Umbilical cord (tissue), 2 donors: ENCODE results near the gene FN3K. TPM values are rescaled to one million over a fixed set of nuclear protein-coding genes. Genes with fewer than 3 reads are reported as not detected.

Source experiments
- DNase-seq: peaks from one replicate; pipeline ENCODE4 v3.0.0-alpha.2; 2015; ENCODE audit warnings: low spot score
- total RNA-seq: library from RNA; depleted of rRNA; stranded (reverse); fragments of >200 nt; gene quantifications from one replicate; pipeline ENCODE4 v1.2.3, GENCODE V29; 2014; ENCODE audit warnings: low replicate concordance; ENCODE audit not compliant: insufficient read depth

Gene FN3K
- 3.4 TPM for total RNA-seq

DNA sequence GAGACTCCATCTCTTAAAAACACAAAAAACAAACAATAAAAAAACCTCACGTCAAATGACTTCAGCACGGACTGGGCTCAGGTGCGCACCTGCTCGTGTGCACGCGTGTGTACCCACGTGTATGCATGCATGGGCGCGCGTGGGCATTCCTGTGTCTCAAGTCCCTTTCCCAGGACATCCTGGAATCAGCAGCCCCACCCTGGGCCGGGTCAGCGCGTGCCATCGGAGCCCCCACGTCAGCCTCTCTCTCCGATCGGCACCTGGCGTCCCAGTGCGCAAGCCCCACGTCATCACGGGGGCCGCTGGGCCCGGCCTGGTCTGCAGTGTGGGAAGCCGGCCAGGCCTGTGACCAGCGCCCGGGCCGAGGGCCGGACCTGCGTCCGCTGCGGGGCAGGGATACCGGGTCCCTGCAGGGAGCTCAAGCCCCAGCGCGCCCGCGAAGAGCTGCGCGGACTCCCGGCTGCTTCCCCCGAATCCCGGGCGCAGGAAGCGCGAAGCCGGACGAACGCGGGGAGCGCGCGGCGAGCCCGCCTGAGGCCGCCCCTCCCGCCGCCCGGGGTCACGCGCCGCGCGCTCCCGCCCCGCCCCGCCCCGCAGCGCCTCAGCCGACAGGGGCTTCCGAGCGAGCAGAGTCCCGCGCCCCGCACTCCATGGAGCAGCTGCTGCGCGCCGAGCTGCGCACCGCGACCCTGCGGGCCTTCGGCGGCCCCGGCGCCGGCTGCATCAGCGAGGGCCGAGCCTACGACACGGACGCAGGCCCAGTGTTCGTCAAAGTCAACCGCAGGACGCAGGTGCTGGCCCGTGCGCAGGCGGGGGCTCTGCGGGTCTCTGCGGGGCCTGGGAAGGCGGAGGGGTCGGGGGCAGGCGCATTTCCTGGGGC, at the start of gene FN3K:
FN3K (plus strand) TSS at position 629 of the 880 bp plus-strand sequence; CDS start at position 651, 22 bp downstream.
- peak; percentile 59 for DNase-seq

DNA sequence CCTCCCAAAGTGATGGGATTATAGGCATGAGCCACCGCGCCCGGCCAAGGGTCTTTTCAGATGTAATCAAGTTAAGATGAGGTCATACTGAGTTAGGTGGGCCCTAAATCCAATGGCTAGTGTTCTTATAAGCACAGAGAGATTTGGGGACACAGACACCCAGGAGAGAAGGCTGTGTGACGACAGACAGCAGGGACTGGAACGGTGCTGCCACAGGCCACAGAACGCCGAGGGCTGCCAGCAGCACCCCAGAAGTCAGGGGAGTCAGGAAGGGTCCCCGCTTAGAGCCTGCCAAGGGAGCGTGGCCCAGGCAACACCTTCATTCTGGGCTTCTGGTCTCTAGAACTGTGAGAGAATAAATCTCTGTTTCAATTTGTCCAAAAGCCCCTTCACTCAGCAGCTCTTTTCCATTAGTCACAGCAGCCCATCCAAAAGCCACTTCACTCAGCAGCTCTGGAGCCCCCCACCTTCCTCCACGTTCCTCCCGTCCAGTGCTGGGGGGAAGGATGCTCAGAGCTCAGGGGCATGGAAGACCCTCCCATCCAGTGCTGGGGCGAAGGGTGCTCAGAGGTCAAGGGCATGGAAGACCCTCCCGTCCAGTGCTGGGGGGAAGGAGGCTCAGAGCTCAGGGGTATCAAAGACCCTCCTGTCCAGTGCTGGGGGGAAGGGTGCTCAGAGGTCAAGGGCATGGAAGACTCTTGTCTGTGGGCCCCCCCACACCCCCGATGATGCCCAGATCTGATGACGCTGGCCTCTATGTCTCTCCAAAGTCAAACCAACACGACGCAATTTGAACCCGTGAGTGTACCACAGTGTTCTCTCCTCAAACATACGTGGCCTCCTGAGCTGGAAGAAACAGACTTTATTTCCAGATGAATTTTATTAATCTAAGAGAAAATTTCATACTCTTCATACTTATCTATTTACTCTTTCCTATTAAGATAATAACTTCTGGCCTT, 48.8 kb upstream of the FN3K start:
- no peak for DNase-seq

DNA sequence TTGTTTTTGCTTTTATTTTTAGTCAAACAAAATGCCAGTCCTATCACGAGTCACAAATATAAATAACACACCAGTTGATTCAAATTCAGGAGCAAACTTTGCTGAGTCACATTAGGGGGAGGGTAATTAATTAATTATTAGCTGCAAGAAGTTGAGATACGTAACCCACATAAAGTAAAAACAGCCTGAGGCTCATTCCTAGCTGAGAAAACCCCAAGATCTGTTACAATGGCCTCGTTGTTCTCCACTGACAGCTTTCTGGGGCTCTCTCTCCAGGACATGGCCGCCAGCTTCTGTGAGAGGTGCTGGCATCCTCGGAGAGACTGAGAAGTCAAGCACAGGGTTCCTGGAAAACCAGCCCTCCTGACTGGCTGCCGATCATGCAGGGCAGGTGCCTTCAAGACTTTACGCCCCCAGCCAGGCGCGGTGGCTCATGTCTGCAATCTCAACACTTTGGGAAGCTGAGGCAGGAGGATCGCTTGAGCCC, 48.0 kb upstream of the FN3K start:
- no peak for DNase-seq

DNA sequence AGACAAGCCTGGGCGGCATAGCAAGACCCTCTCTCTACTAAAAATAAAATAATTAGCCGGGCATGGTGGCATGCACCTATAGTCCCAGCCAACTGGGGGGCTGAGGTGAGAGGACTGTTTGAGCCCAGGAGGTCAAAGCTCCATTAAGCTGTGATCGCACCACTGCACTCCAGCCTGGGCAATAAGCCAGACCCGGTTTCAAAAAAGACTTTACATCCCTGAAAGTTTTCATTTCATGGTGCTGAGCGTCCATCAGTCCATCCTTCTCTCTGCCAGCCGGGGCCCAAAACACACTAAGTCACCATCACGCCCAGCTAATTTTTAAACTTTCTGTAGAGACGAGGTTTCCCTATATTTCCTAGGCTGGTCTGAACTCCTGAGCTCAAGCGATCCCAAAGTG, 47.5 kb upstream of the FN3K start:
- no peak for DNase-seq

DNA sequence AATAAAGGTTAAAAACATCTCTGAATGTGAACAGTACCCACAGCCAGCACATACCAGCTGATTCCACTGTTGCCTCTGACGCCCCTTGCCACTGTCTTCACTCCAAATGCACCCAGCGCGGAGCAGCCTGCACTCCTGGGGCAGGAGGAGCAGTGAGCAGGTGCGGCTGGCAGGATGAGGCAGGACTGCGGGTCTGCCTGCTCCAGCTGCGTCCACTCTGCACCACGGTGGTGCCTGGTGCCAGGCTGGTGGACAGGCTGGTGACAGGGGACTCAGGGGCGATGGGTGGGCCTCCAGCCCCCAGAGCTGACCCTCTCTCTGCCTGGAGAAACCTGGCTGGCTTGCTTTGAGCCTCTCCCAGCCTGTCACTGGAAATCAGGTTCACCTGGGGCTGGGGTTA, 46.3 kb upstream of the FN3K start:
- no peak for DNase-seq

DNA sequence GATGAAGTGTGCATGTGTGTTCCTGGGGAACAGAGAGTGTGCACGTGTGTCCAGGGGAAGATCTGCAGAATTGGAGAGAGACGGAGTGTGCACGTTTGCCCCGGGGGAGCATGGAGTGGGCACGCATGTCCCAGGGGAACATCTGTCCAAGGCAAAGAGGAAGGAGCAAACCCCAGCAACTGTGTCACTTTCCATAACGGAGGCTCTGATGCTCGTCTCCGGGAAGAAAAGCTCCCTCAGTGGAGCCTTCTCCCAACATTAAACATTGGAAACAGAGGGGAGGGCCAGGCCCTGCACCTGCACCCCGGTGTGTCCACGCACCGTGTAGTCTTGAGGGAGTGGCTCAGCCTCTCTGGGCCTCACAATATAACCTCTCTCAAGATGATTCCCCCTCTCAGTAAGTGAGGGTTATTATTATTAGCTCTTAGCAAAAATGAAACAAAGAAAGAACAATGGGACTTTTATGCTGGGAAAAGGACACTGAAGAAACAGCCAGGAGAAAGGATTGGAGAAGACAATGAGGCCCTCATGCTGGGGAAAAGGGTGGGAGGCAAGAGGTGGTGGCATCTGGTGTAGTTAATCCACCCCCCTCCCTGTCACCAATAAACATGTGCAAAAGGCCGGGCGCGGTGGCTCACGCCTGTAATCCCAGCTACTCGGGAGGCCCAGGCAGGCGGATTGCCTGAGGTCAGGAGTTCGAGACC, 44.5 kb upstream of the FN3K start:
- DNase-seq, result no peak

DNA sequence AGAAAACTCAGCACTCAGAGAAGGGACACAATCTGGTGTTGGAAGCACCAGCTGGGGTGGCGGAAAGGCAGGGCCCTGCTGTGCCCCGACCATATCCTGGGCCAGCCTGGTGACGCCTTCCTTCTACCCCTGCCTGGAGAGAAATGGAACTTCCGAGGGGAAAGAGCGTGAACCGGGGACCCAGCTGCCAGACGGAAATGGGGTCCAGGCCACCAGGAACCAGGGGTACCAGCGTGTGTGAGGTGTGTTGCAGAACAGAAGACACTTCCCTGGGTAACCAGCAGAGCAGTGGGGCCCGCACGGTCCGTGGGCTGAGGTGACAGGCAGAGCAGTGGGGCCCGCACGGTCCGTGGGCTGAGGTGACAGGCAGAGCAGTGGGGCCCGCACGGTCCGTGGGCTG, 43.7 kb upstream of the FN3K start:
- no peak for DNase-seq

DNA sequence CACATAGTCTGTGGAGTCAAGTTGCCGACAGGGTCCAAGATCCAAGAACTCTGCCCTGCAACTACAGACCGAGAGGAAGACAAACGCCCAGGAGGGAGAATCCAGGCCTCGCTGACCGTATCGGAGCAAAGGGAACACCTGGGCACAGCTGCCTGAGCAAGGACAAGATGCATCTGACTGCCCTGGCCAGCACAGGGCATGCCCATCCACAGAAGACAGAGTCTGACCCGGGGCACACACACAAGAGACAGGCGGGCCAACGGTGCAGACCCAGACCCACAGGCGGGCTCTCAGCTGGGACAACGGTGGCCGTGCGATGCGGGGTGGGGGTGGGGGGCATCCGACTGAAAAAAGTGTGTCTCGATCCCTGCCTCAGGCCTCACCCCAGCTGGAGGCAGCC, 43.1 kb upstream of the FN3K start:
- DNase-seq, result no peak

DNA sequence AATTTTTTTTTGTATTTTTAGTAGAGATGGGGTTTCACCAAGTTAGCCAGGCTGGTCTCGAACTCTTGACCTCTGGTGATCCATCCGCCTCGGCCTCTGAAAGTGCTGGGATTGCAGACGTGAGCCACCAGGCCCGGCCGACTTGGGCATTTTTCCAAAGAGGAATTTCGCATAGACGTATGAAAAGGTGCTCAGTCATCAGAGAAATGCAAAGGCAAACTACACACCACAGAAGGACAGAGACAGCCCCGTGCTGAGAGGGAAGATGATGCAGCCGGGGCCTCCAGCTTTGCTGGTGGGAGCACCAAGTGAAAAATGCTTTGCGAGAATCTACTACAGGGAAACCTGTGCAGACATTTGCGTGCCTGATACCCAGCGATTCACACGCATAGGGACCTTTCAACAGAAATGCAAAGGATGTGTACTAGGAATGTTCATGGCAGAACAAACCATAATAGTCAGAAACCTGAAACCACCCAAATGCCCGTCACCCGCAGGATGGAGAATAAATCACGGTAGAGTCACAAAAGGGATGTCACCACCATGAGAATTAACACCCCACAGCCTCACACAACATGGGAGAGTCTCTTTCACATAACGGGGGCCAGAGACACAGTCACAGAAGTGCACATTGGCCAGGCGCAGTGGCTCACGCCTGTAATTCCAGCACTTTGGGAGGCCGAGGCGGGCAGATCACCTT, 42.1 kb upstream of the FN3K start:
- DNase-seq, result no peak

DNA sequence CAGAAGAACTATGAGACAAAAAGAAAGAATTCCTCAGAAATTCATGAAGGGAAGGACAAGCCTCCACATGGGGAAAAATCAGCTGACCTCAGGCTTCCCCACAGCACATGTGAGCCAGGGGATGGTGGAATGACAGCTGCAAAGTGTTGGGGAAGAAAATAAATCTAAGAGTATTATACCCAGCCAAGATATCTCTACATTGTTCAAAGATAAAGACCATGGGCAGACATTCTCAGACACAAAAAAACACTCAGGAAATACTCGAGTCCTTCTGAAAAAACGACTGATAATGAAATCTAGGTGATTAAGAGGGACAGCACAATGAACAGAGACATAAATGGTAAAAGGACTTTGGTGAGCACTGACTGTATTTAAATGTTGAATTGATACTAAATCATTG, 40.8 kb upstream of the FN3K start:
- DNase-seq, result no peak

DNA sequence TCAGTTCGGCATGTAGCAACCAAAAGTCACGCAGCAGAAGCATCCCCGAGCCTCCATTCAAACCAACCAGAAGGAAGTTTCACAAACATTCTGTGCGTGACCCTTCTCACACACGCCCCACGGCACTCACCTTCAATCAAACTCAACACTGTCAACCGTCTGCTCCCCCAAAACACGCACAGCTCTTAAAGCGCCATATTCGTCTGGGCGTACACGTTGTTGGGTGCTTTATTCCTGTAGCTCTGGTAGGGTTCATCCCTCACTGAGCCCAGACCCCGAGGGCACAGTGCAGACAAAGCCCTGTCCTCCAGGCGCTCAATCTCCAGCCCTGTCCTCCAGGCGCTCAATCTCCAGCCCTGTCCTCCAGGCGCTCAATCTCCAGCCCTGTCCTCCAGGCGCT, 39.2 kb upstream of the FN3K start:
- DNase-seq, result no peak

DNA sequence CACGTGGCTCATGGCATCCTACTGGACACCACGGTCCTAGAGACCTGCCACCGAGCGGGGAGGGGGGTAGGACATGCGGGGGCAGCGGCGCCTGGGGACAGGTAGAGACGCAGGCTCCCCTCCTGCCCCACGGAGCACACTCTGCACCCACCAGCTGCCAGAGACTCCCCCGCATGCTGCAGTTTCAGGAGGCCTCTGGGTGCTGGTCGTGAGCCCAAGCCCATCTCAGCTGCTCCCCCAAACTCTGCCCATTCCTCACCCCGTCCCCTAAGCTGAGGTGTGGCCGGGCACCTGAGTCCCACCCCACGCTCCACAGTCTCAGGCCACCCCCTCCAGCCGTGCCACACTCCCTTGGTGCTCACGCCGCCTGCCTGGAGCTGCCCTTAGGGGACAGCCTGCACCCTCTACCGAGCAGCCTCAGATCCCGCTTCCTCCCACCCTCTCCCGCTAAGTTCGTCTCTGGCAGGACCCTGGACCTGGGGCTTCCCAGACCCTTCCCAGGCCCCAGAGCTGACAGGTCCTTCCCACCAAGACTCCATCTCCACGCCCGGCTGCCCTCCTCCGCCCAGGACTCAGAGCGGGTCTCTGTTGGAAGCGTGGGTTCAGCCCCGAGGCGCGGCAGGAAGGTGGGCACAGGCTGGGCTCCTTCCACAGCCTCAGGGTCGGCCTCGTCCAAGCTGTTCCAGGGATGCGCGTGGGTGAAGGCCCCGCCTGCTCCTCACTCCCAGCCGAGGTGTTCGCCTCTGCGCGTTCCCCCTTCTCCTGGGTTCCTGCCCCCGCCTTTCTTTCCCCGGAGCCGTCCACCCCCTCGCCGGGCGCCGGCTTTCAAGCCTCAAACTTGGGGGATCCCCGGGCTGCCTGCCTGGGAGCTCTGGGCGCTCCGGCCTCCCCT, 38.3 kb upstream of the FN3K start:
- no peak for DNase-seq

DNA sequence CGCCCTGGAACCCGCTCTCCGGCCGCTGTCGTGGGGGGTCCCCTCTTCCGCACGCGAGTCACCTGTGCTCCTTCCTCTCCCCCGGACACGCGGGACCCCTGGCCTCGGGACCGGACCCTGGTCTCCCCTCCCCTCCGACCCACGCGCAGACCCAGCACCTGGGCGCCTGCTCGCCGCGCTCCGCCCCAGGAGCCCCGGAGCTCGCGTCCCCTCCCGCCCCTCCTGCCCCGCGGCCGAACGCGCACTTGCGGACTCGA, 37.7 kb upstream of the FN3K start:
- DNase-seq, result no peak

DNA sequence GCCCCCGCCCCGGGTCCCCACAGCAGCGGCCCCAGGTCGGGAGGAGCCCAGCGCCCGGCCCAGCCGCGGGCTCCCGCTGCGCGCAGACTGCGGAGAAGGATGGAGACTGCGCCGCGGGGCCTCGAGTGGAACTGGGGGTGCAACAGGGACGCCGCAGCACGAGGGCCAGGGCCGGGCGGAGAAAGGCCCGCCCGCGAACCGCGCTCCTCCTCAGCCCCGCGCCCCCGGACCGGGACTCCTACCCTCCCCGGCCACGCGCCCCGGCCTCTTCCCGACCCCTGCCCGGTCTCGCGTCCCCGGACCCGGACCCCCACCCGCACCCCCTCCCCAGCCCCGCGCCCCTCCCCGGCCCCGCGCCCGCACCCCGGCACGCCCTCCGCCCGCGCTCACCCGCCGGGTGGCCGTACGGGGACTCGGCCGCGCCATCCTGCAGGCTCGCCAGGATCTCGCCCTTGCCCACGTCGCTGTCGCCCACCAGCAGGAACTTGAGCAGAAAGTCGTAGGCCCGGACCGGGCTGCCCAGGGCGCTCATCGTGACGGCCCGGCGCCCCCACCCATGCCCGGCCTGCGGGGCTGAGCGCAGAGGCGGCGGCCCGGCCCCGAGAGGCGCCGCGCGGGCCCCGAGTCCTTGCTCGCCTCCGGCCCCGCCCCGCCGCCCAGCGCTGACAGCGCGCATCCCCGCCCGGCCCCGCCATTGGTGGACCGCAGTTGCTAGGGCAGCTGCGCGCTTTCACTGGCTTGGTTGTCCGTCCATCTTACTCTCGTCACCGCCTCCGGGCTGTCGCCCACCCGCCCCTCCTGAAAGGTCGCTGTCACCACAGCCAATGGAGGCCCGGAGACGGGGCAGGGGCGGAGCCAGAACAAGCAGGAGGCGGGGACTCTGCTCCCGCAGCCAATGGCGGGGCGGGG, 37.1 kb upstream of the FN3K start, which contains the start of gene RAB40B:
RAB40B (minus strand) TSS at position 634 of the 909 bp plus-strand sequence; CDS start at position 532, 102 bp downstream.
- peak; percentile 99 for DNase-seq

DNA sequence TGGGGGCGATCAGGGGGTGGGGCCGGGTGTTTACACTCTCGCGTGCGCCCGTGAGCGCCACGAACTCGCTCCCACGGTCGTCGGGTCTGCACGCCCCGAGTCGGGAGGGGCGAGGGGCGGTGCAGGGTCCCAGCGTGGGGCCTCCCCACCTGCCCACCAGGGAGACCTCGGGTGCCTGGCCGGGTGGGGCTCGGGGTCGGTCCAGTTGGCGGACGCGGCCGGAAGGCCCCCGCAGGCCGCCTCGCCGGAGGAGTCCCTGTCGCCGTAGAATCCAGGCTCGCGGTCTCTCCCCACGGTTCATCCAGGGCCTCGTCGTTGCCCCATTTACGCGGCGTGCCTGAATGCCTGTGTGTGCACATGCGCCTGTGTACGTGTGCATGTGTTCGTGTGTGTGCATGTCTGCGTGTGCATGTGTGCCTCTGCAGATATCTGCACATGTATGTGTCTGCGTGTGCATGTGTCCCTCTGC, 36.4 kb upstream of the FN3K start:
- DNase-seq, result no peak

DNA sequence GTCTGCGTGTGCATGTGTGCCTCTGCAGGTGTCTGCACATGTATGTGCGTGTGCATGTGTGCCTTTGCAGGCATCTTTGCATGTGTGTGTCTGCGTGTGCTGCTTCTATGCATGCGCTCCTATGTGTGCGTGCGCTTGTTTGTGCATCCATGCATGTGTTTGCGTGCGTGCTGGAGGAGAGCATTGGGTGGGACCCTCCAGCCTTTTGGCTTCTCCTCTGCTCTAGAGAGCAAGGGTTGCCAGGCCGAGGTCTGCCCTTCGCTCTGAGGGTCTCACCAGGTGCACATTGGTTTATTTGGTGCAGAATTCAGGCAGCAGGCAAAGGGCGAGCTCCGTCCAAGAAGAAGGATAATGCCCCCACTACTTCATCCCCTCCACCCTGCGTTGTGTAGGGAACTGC, 35.9 kb upstream of the FN3K start:
- no peak for DNase-seq

DNA sequence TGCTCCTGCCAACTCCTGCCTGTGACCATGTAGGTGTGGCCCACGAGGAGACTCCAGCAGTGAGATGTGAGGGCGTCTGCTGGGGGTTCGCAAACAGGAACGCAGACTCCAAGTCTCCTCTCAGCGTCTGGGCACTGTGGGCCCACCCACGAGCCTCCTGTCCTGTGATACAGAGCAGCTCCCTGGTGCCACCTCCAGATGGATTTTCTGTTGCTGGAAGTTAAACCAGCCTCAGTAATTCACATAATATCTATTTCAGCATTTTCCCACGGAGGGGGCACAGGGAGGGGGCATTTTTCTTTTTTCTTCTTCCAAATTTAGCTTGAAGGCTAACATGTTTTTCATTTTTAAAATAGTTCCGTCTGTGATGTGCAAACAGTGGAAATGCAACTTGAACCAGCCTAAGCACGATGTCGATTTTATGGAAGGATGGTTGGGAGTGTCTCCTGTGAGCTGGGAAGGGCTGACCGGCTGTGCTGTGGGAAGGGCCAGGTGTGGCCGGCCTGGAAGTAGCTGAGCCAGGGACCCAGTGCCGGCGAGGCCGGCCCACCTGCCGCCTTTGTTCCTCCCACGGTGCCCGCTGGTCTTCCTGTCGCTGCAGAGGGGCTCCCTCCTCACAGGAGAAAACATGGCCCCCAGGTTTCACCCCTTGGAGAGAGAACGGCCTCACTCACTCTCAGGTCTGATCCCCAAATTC, 33.0 kb upstream of the FN3K start:
- DNase-seq, result peak; percentile 72

DNA sequence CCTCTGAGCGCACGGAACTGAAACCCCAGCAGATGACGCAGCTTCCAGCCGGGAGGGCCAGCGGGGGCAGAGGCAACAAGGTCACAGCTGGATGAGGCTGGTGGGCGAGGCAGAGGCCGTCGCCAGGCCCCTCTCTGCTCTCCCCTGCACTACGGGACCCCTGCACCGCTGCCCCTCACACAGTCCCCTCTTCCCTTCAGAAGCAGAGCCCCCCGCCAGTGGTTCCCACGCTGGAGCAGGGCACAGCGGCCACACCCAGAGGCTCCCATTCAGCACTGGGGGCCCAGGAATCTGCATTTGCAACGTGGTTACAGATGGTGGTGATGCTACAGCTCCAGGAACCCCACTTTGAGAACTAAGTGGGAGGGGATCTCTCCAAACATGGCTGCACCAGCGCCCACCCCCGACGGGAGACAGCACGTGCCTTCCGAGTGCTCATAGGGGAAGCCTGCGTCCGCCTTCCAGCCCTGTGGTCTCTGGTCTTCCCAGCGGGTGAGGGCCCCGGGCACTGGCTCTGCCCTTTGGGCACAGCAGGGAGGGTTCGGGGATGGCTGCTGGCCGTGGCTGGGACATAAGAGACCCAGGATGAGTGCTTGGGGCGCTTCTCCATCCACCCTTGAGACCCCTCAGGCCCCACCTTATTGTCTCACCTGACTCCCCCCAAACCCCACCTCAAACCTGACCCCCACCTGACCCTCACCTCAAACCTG, 32.2 kb upstream of the FN3K start:
- no peak for DNase-seq
